Muscle of leg (tissue), 11 donors: ENCODE measurements around the gene MT1B. TPM values are rescaled to one million over a fixed set of nuclear protein-coding genes. Genes with fewer than 3 reads are reported as not detected.
A peak's percentile ranks its signal among the peaks of the same experiment; 100 is the strongest.

Source experiments
- DNase-seq: peaks from one replicate; pipeline ENCODE4 v3.0.0; 2013
- H3K27ac ChIP-seq: one replicate; pipeline ENCODE4 v1.5.1; 2013; ENCODE audit warnings: mild to moderate bottlenecking, low read length, control low read depth
- H3K27me3 ChIP-seq: one replicate; pipeline ENCODE4 v1.6.1; 2013; ENCODE audit warnings: low read length; ENCODE audit not compliant: control insufficient read depth, insufficient read depth
- H3K36me3 ChIP-seq: one replicate; pipeline ENCODE4 v1.6.1; 2013; ENCODE audit warnings: low read length; ENCODE audit not compliant: control insufficient read depth, insufficient read depth
- H3K4me1 ChIP-seq: one replicate; pipeline ENCODE4 v1.6.1; 2013; ENCODE audit warnings: low read length; ENCODE audit not compliant: control insufficient read depth, insufficient read depth
- H3K4me3 ChIP-seq: one replicate; pipeline ENCODE4 v1.5.1; 2013; ENCODE audit warnings: low read length, control low read depth
- H3K9me3 ChIP-seq: replicated peaks from 2 replicates; pipeline ENCODE4 v1.6.1; 2013; ENCODE audit warnings: low read depth, low read length; ENCODE audit not compliant: control insufficient read depth
- WGBS: methylation state at CpG from one replicate; pipeline ENCODE4 v1.1.5; 2013; ENCODE audit warnings: missing lambda C conversion rate; ENCODE audit not compliant: insufficient coverage; 5-methylcytosine and 5-hydroxymethylcytosine counted together
- polyA plus RNA-seq, 8 donors: library from polyadenylated mRNA; unstranded; fragments of 120-200 nt; gene quantifications; one replicate each; pipeline versions ENCODE4 v1.2.1 to v1.2.3, GENCODE V29; 2013; ENCODE audit warnings: inconsistent platforms in 1 of 8, low replicate concordance in 1 of 8; ENCODE audit not compliant: insufficient read length in 8 of 8, insufficient read depth in 1 of 8
- total RNA-seq: library from RNA; stranded (reverse); fragments of 120-200 nt; gene quantifications from one replicate; pipeline ENCODE4 v1.2.4, GENCODE V29; 2013

The MT1B gene
- total and polyA plus RNA-seq, 9 donors = 0.64 TPM; not detected in 8

DNA sequence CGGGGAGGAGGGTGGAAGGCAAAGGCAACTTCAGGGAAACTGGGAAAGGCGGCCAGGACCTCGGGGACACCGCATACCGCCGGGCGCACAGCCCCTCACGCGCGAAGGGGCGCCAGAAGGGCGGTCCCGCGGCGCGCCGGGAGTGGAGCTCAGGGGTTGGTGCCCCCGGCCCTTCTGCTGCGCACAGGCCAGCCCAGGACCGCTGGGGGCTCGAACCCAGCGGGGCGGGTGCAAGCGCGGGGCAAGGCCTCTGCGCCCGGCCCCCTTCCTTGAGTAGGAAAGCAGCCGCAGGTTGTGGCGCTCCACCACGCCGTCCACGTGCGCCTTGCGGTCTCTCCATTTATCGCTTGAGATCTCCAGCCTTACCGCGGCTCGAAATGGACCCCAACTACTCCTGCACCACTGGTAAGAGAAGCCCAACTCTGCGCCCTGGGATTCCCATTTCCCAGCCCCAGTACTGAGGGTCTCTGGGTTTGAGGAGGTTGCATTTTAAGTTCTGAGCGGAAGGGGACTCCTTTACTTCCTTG, 16.2 kb upstream of the MT1B start:
- H3K27me3 ChIP-seq = peaks cover 91% of the 10 kb centered on the region
- no peak overlapping the region for H3K27ac ChIP-seq
- no peaks in the 10 kb centered on the region for H3K9me3 ChIP-seq
- H3K36me3 ChIP-seq = no peaks in the 10 kb centered on the region
- H3K4me1 ChIP-seq = peaks cover 30% of the 10 kb centered on the region
- 3% methylated on average over 28 of the region's 40 CpGs for WGBS
- no peak for DNase-seq
- H3K4me3 ChIP-seq = no peak overlapping the region

DNA sequence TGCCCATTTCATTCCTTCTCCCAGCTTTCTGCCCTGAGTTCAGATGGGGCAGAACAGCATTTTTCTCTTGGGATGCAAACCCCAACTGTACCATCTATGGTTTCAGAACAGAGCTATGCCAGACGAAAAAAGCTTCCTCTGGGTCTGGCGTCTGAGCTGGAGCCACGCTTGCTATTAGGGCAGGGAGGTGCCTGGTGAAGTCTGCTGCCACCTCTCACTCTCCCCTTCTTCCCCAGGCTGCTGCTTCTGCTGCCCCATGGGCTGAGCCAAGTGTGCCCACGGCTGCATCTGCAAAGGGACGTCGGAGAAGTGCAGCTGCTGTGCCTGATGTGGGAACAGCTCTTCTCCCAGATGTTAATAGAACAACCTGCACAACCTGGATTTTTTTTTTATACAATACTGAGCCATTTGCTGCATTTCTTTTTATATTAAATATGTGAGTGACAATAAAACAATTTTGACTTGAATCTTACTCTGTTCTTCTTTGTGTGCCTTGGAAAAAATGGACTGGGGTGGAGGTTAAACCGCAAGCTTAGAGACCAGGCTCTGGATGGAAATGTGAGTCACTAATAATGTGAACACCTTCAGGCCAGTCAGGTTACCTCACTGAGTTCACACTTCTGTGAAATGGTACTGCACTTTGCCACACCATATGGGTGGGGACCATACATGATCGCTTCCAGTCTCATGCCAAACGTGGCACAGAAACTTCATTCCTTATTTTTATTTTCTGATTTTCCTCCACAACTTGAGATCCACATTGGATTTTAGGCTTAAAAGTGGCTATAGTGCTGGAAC, 14.9 kb upstream of the MT1B start:
- WGBS = 20% methylated on average over 1 of the region's 9 CpGs
- Histone ChIP-seq H3K4me3 (no peak overlapping the region), H3K36me3 (no peaks in the 10 kb centered on the region), H3K4me1 (peaks cover 28% of the 10 kb centered on the region), H3K27me3 (peaks cover 94% of the 10 kb centered on the region), H3K27ac (no peak overlapping the region), H3K9me3 (no peaks in the 10 kb centered on the region)
- no peak for DNase-seq

DNA sequence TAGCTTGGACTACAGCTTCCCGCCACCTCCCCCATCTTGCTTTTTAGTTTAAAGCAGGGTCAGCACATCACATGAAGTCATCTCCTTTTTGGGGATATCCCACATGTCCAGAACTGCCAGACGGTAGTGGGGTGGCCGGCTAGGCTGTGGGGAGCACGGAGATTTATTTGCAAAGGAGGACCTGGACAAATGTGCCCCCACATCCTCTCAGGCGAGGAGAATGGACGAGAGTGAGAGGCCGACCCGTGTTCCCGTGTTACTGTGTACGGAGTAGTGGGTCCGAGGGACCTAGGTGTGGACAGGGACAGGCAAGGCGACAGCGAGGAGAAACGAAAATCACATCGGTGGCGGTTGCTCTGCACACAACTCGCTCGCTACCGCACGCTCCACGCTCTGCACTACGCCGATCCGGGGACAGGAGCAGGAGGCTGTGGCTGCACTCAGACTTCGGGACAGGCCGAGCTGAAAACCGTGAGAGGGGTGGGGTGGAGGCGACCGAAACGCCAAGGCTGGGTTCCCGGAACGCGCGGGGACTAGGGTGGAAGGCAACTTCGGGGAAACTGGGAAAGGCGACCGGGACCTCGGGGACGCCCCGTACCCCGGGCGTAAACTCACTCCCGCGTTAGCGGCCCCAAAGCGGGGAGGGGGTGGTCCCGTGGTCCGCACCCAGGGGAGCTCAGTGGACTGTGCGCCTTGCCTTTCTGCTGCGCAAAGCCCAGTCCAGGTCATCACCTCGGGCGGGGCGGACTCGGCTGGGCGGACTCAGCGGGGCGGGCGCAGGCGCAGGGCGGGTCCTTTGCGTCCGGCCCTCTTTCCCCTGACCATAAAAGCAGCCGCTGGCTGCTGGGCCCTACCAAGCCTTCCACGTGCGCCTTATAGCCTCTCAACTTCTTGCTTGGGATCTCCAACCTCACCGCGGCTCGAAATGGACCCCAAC, 13.6 kb upstream of the MT1B start, which contains the start of gene MT1A:
TSS of gene MT1A (plus strand) at position 853 of the 937 bp plus-strand sequence. CDS start at position 926, 73 bp downstream.
- 2% methylated on average over 61 of the region's 68 CpGs for WGBS
- Histone ChIP-seq H3K4me3 (peak within 1 kb of the TSS; percentile 46), H3K27ac (no peak within 1 kb of the TSS), H3K27me3 (peaks cover 93% of the 10 kb centered on the region), H3K9me3 (no peaks in the 10 kb centered on the region), H3K36me3 (no peaks in the 10 kb centered on the region), H3K4me1 (peaks cover 19% of the 10 kb centered on the region)
- peak; percentile 72 for DNase-seq

DNA sequence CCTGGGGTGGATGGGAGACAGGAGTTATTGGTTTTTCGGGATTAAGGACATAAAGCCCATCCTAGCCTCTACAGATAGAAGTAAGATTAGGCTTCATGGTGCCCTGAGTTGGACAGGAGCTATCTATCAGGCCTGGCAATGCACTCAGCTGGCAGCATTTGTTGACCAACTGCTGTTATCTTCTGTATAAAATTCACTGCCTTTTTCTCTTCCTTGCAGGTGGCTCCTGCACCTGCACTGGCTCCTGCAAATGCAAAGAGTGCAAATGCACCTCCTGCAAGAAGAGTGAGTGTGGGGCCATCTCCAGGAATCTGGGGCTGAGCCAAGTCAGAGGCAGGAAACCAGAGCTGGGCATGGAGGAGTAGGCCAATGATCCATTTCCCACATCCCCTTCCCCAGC, 12.6 kb upstream of the MT1B start:
- Histone ChIP-seq H3K9me3 (no peaks in the 10 kb centered on the region), H3K27me3 (peaks cover 95% of the 10 kb centered on the region), H3K4me3 (no peak overlapping the region), H3K36me3 (no peaks in the 10 kb centered on the region), H3K4me1 (peaks cover 26% of the 10 kb centered on the region), H3K27ac (no peak overlapping the region)
- no peak for DNase-seq
- no CpG with 5 or more reads among the region's 1 CpG for WGBS

DNA sequence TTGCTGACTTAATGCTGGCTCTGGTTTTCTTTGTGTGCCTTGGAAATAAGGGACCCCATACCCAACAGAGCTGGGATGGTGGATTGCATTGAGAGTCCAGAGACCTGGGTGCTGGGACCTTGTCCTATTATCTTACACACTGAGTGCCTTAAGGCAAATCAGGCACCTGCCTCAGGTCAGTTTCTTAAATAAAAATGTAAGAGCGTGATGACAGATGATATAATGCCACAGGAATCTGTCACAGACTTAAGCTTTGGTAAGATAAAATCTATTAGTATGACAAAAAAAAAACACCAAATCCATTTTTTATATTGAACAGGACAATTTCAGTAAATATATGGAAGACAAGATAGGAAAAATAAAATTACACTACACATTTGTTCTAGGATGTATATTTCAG, 11.6 kb upstream of the MT1B start:
- Histone ChIP-seq H3K9me3 (no peaks in the 10 kb centered on the region), H3K4me3 (no peak overlapping the region), H3K27me3 (peaks cover 95% of the 10 kb centered on the region), H3K36me3 (no peaks in the 10 kb centered on the region), H3K27ac (no peak overlapping the region), H3K4me1 (peaks cover 25% of the 10 kb centered on the region)
- no CpG with 5 or more reads among the region's 1 CpG for WGBS
- DNase-seq = no peak

DNA sequence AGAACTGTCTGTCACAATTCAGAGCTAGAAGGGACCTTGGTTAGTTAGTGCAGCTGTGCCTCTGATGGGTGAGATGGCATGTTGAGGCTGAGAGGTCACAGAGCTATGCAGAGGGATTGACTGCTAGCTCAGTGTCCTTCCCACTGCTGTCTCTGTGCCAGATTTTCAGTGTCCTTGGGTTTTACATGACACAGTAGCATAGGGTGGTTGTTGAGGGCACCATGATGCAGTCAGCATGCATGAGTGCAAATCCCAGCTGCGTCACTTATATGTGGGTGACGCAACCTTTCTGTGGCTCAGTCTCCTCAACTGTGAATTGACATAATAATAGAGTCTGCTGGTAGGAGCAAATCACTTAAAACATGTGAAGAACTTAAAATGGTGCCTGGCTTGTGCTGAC, 10.5 kb upstream of the MT1B start:
- peaks cover 22% of the 10 kb centered on the region for H3K4me1 ChIP-seq
- no peaks in the 10 kb centered on the region for H3K36me3 ChIP-seq
- H3K9me3 ChIP-seq = no peaks in the 10 kb centered on the region
- 100% methylated on average over 1 of the region's 2 CpGs for WGBS
- H3K27me3 ChIP-seq = peaks cover 95% of the 10 kb centered on the region
- DNase-seq = no peak
- H3K27ac ChIP-seq = no peak overlapping the region
- no peak overlapping the region for H3K4me3 ChIP-seq

DNA sequence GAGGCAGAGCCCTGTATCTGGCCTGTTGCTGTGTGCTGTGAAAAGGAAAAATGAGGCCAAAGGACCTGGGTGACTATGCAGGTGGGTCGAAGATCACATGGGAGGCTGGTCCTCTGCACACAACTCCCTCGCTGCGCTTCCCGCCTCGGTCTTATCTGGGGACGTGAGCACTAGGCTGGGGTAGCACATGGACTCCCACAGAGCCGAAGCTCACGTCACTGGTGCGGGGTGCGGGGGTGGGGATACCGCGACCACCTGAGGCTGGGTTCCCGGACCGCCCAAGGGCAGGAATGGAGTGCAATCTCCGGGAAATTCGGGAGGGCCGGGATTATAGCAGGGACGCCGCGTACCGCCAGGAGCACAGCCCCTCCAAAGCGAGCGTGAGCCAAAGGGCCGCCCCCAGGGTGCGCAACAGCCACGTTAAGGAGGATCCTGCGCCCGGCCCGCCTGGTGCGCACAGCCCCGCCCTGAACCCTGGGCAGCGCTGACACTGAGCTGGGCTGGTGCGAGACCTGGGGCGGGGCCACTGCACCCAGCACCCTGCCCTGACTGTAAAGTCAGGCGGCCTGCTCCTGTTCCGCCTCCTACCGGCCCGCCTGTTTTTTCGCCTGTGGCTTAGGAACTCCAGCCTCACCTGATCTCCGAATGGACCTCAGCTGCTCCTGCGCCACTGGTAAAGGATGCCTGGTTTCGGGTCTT, 8.5 kb upstream of the MT1B start:
- DNase-seq = peak; percentile 22
- no peak overlapping the region for H3K4me3 ChIP-seq
- no peaks in the 10 kb centered on the region for H3K9me3 ChIP-seq
- H3K36me3 ChIP-seq = no peaks in the 10 kb centered on the region
- peaks cover 90% of the 10 kb centered on the region for H3K27me3 ChIP-seq
- 3% methylated on average over 35 of the region's 42 CpGs for WGBS
- H3K4me1 ChIP-seq = peaks cover 17% of the 10 kb centered on the region
- no peak overlapping the region for H3K27ac ChIP-seq

DNA sequence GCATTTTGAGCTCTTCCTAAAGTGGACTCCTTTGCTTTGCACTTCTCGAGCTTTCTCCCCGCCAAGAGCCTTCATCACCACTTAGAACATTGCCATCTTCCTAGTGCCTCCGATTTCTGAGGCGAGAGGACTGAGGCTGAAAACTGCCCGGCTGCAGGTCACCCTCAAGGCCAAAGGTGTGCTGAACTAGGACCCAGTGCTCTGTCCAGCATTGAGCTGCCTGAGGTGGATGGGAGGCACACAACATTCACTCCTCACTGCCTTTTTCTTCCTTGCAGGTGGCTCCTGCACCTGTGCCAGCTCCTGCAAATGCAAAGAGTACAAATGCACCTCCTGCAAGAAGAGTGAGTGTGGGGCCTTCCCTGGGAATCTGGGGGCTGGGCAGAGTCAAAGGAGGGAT, 7.9 kb upstream of the MT1B start:
- no CpG with 5 or more reads among the region's 5 CpGs for WGBS
- no peak overlapping the region for H3K27ac ChIP-seq

DNA sequence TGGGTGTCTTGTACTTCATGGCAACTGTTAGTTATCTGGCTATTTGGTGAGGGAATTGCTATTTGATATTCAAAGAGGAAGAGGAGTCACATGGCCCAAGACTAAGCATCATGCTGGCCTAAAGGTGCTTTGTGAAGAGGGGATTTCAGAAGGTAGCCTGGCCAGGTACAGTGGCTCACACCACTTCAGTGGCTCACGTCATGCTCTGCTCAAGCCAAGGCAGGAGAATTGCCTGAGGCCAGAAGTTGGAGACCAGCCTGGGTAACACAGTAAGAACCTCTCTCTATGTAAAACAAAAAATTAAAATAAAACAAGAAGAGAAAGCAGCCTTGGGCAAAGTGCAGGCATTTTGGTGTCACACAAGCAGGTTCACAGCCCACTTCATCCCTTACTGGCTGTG, 6.4 kb upstream of the MT1B start:
- Histone ChIP-seq H3K36me3 (no peaks in the 10 kb centered on the region), H3K27ac (no peak overlapping the region), H3K27me3 (peaks cover 87% of the 10 kb centered on the region), H3K4me3 (no peak overlapping the region), H3K9me3 (no peaks in the 10 kb centered on the region), H3K4me1 (peaks cover 9% of the 10 kb centered on the region)
- WGBS = no CpG with 5 or more reads among the region's 1 CpG
- no peak for DNase-seq

More for the DNA sequence above, 7.9 kb upstream of the MT1B start:
- Histone ChIP-seq H3K27me3 (peaks cover 90% of the 10 kb centered on the region), H3K4me1 (peaks cover 12% of the 10 kb centered on the region), H3K4me3 (no peak overlapping the region), H3K9me3 (no peaks in the 10 kb centered on the region), H3K36me3 (no peaks in the 10 kb centered on the region)
- DNase-seq = no peak
